Trophoblast cell (in vitro differentiated cells and primary cell): ENCODE results near the gene CRB2.

ENCODE experiments used
- DNase-seq, 2 donors: peaks; one replicate each; pipeline ENCODE4 v3.0.0-alpha.2; 2016
- H2AFZ ChIP-seq: 2 replicates; pipeline ENCODE4 v1.6.1; 2013; ENCODE audit warnings: low read length, moderate library complexity, mild to moderate bottlenecking; ENCODE audit not compliant: insufficient read depth, poor library complexity
- H2AK5ac ChIP-seq: 2 replicates; pipeline ENCODE4 v1.6.1; 2013; ENCODE audit warnings: mild to moderate bottlenecking, low read length
- H2BK120ac ChIP-seq: 2 replicates; pipeline ENCODE4 v1.6.1; 2013; ENCODE audit warnings: low read length, mild to moderate bottlenecking, moderate library complexity; ENCODE audit not compliant: insufficient read depth, poor library complexity
- H2BK12ac ChIP-seq: 2 replicates; pipeline ENCODE4 v1.6.1; 2013; ENCODE audit warnings: mild to moderate bottlenecking, low read length, moderate library complexity
- H2BK5ac ChIP-seq: 2 replicates; pipeline ENCODE4 v1.6.1; 2013; ENCODE audit warnings: low read length, low read depth, moderate library complexity, mild to moderate bottlenecking; ENCODE audit not compliant: poor library complexity
- H3K14ac ChIP-seq: 2 replicates; pipeline ENCODE4 v1.6.1; 2013; ENCODE audit warnings: mild to moderate bottlenecking, low read length
- H3K18ac ChIP-seq: 2 replicates; pipeline ENCODE4 v1.6.1; 2013; ENCODE audit warnings: mild to moderate bottlenecking, low read length
- H3K23ac ChIP-seq: 2 replicates; pipeline ENCODE4 v1.6.1; 2013; ENCODE audit warnings: low read length
- H3K27ac ChIP-seq: 2 replicates; pipeline ENCODE4 v1.5.1; 2013; ENCODE audit warnings: low read depth, mild to moderate bottlenecking, inconsistent platforms, low read length, moderate library complexity
- H3K27me3 ChIP-seq: 2 replicates; pipeline ENCODE4 v1.6.1; 2013; ENCODE audit warnings: inconsistent platforms, mild to moderate bottlenecking, low read length, moderate library complexity; ENCODE audit not compliant: insufficient read depth
- H3K36me3 ChIP-seq, 2 experiments: 1 replicate in 1 of 2; 2 replicates in 1 of 2; pipeline ENCODE4 v1.6.1; 2013; ENCODE audit warnings: low read length in 2 of 2, mild to moderate bottlenecking in 2 of 2, moderate library complexity in 1 of 2; ENCODE audit not compliant: insufficient read depth in 2 of 2, control insufficient read depth in 1 of 2
- H3K4ac ChIP-seq: 2 replicates; pipeline ENCODE4 v1.6.1; 2013; ENCODE audit warnings: low read depth, mild to moderate bottlenecking, low read length, moderate library complexity
- H3K4me1 ChIP-seq, 2 experiments: 1 replicate in 1 of 2; 2 replicates in 1 of 2; pipeline ENCODE4 v1.6.1; 2013; ENCODE audit warnings: low read length in 2 of 2, mild to moderate bottlenecking in 2 of 2, moderate library complexity in 1 of 2; ENCODE audit not compliant: insufficient read depth in 2 of 2, control insufficient read depth in 1 of 2
- H3K4me2 ChIP-seq: 2 replicates; pipeline ENCODE4 v1.6.1; 2013; ENCODE audit warnings: inconsistent platforms, mild to moderate bottlenecking, low read length, moderate library complexity
- H3K4me3 ChIP-seq: 2 replicates; pipeline ENCODE4 v1.5.1; 2013; ENCODE audit warnings: mild to moderate bottlenecking, low read depth, low read length, inconsistent platforms
- H3K79me1 ChIP-seq: one replicate; pipeline ENCODE4 v1.6.1; 2013; ENCODE audit warnings: low read length
- H3K79me2 ChIP-seq: 2 replicates; pipeline ENCODE4 v1.6.1; 2013; ENCODE audit warnings: low read length, mild to moderate bottlenecking; ENCODE audit not compliant: control insufficient read depth, insufficient read depth, poor library complexity
- H3K9ac ChIP-seq: 2 replicates; pipeline ENCODE4 v1.6.1; 2013; ENCODE audit warnings: mild to moderate bottlenecking, low read length
- H3K9me3 ChIP-seq: 2 replicates; pipeline ENCODE4 v1.6.1; 2013; ENCODE audit warnings: low read depth, mild to moderate bottlenecking, control low read depth, inconsistent platforms, low read length; ENCODE audit not compliant: insufficient read depth
- H4K12ac ChIP-seq: 2 replicates; pipeline ENCODE4 v1.6.1; 2013; ENCODE audit warnings: low read depth, mild to moderate bottlenecking, low read length, moderate library complexity
- H4K8ac ChIP-seq: 2 replicates; pipeline ENCODE4 v1.6.1; 2013; ENCODE audit warnings: low read depth, mild to moderate bottlenecking, low read length, moderate library complexity
- H4K91ac ChIP-seq: one replicate; pipeline ENCODE4 v1.6.1; 2013; ENCODE audit warnings: low read depth, mild to moderate bottlenecking, low read length, moderate library complexity
- WGBS: extraction: QIAGEN DNeasy Blood & Tissue Kit; methylation state at CpG from one replicate; pipeline ENCODE4 v1.1.7; 2013; ENCODE audit warnings: missing lambda C conversion rate; ENCODE audit not compliant: insufficient read length, insufficient coverage; ENCODE audit errors: extremely low coverage; 5-methylcytosine and 5-hydroxymethylcytosine counted together

CRB2 gene

DNA sequence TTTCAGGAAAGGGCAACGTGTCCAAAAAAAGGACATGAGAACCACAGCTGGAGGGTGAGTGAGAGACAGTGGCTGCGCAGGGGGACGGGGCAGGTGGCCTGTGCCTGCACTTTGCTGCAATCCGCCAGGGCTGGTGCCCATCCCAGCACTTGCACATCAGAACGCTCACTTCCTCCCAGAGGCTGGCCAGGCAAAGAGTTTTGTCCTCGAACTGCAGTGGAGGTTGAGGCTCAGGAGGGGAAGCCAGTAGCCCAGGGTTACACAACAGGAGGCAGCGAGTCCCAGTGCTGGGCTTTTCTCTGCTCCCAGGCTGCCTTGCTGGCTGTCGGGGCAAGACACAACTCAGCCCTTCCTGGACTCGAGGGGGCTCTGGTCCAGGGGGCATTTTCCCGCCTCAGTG lies 33.1 kb downstream of the CRB2 start:
- Histone ChIP-seq H3K27ac (no peak overlapping the region), H3K27me3 (no peaks in the 10 kb centered on the region), H3K4me3 (no peak overlapping the region), H3K4me2 (no peak overlapping the region), H3K79me1 (no peaks in the 10 kb centered on the region), H2BK5ac (no peak overlapping the region), H2AK5ac (no peak overlapping the region), H3K4ac (no peak overlapping the region), H3K14ac (no peak overlapping the region), H3K4me1 (no peaks in the 10 kb centered on the region), H3K18ac (no peak overlapping the region), H3K9ac (no peak overlapping the region), H2AFZ (no peak overlapping the region), H3K79me2 (no peaks in the 10 kb centered on the region), H4K91ac (no peak overlapping the region), H4K8ac (no peak overlapping the region), H3K9me3 (no peaks in the 10 kb centered on the region), H2BK120ac (no peak overlapping the region), H3K23ac (no peak overlapping the region), H3K36me3 (no peaks in the 10 kb centered on the region), H2BK12ac (no peak overlapping the region), H4K12ac (no peak overlapping the region)
- WGBS: no CpG with 5 or more reads among the region's 10 CpGs
- no peak for DNase-seq

DNA sequence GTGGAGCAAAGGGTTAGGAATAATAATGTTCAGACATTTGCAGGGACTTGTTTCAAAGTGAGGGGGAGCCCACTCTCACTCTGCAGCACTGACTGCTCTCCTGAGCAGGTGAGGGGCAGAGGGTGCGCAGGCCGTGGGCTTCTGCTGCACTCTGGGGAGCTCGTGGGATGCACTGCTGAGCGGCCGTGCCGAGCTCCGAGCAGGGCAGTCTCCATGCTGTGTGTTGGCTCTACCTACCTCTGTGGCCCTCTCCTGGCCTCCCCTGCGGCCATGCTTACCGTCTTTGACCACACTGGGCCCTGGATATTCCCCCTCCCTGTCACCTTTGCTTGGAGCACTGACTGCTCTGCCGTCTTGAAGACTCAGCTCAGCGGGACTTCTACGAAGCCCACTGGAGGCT lies 33.7 kb downstream of the CRB2 start:
- no peak for DNase-seq
- Histone ChIP-seq H3K79me2 (no peaks in the 10 kb centered on the region), H3K9ac (no peak overlapping the region), H3K4me1 (peaks cover 3 to 6% of the 10 kb centered on the region in 2 experiments), H2BK5ac (no peak overlapping the region), H2BK12ac (no peak overlapping the region), H3K14ac (no peak overlapping the region), H3K27me3 (no peaks in the 10 kb centered on the region), H3K36me3 (no peaks in the 10 kb centered on the region), H3K4me2 (no peak overlapping the region), H2BK120ac (no peak overlapping the region), H3K4ac (no peak overlapping the region), H3K27ac (no peak overlapping the region), H2AK5ac (no peak overlapping the region), H3K79me1 (no peaks in the 10 kb centered on the region), H3K23ac (no peak overlapping the region), H4K8ac (no peak overlapping the region), H3K18ac (no peak overlapping the region), H4K91ac (no peak overlapping the region), H3K9me3 (no peaks in the 10 kb centered on the region), H4K12ac (no peak overlapping the region), H2AFZ (no peak overlapping the region), H3K4me3 (no peak overlapping the region)
- no CpG with 5 or more reads among the region's 12 CpGs for WGBS

DNA sequence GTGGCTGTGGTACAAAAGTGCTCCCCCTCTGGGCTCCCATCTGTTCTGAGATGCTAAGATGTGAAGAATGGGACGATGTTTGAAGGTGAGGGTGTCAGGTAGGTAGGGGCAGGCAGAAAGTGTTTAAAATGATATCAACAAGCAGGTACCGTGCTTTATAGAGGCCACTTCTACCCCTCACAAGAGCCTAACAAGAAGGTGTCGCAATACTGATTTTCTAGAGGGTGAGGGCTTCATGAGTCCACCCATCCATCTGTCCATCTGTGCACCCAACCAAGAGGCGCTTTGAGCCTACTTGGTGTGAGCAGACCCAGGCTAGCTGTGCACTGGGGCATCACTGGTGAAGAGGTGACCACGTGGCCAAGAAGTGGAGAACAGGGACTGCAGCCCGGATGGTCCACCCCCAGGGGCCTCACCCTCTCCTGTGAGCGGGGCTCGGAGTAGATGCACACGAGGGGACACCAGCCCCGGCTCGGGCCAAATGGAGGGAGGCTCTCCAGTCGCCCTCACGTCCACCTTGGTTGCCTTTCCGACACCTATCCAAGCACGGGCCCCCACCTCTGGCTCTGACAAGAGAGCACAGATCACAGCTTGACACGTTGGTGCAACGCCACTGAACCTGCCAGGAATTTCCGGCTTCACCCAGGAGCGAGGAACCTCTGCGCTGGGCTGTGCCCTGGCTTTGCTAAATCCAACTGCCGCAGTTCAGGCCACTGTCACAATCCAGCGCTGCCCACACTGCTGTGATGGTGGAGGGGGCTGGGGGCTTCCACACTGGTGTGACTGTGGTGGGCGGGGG lies 34.5 kb downstream of the CRB2 start:
- H3K27me3 ChIP-seq: no peaks in the 10 kb centered on the region
- H3K14ac ChIP-seq: no peak overlapping the region
- H3K4me2 ChIP-seq: no peak overlapping the region
- H2BK12ac ChIP-seq: no peak overlapping the region
- no peak overlapping the region for H2BK120ac ChIP-seq
- H3K36me3 ChIP-seq: no peaks in the 10 kb centered on the region
- WGBS: no CpG with 5 or more reads among the region's 23 CpGs
- H2BK5ac ChIP-seq: no peak overlapping the region
- no peak overlapping the region for H2AFZ ChIP-seq
- no peak overlapping the region for H3K4me3 ChIP-seq
- no peak overlapping the region for H3K27ac ChIP-seq
- no peak overlapping the region for H3K9ac ChIP-seq
- H4K91ac ChIP-seq: no peak overlapping the region
- no peak for DNase-seq
- no peaks in the 10 kb centered on the region for H3K9me3 ChIP-seq
- H3K4me1 ChIP-seq: peaks cover 8 to 10% of the 10 kb centered on the region in 2 experiments
- H4K8ac ChIP-seq: no peak overlapping the region
- H3K79me1 ChIP-seq: no peaks in the 10 kb centered on the region
- no peak overlapping the region for H3K23ac ChIP-seq
- H3K18ac ChIP-seq: no peak overlapping the region
- H3K4ac ChIP-seq: no peak overlapping the region
- no peaks in the 10 kb centered on the region for H3K79me2 ChIP-seq
- no peak overlapping the region for H2AK5ac ChIP-seq
- H4K12ac ChIP-seq: no peak overlapping the region

DNA sequence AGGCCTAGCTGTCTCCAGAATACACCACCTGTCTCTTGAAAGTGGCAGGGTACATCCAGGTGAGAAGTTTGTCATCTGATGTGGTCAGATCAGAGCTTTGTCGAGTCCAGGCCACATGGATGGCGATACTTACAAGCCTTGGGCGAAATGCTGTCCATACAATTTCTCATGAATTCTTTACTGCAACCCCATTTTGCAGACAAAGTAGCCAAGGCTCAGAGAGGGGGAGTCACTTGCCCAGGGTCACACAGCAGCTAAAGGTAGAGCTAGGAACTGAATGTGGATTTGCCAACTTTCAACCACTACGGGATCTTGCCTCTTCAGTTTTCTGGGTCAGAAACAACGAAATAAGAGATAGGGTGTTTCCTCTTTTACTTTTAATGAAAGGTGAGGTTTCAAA lies 35.2 kb downstream of the CRB2 start:
- peaks cover 9 to 11% of the 10 kb centered on the region in 2 experiments for H3K4me1 ChIP-seq
- H3K36me3 ChIP-seq: no peaks in the 10 kb centered on the region
- no CpG with 5 or more reads among the region's 5 CpGs for WGBS
- no peak overlapping the region for H2AFZ ChIP-seq
- H2BK5ac ChIP-seq: no peak overlapping the region
- H3K27me3 ChIP-seq: no peaks in the 10 kb centered on the region
- H3K18ac ChIP-seq: no peak overlapping the region
- H4K8ac ChIP-seq: no peak overlapping the region
- no peak overlapping the region for H2BK120ac ChIP-seq
- H3K9ac ChIP-seq: no peak overlapping the region
- no peak overlapping the region for H4K91ac ChIP-seq
- no peak overlapping the region for H3K4me3 ChIP-seq
- H3K9me3 ChIP-seq: no peaks in the 10 kb centered on the region
- H3K27ac ChIP-seq: no peak overlapping the region
- no peaks in the 10 kb centered on the region for H3K79me1 ChIP-seq
- H3K4ac ChIP-seq: no peak overlapping the region
- no peak for DNase-seq
- H2BK12ac ChIP-seq: no peak overlapping the region
- H3K79me2 ChIP-seq: no peaks in the 10 kb centered on the region
- no peak overlapping the region for H3K14ac ChIP-seq
- no peak overlapping the region for H3K4me2 ChIP-seq
- no peak overlapping the region for H3K23ac ChIP-seq
- H4K12ac ChIP-seq: no peak overlapping the region
- H2AK5ac ChIP-seq: no peak overlapping the region
